HEK293T (cell line): Measurements from ENCODE around the gene ZBTB4.

ENCODE experiments used
- ARNT ChIP-seq: fragments of 450-650 bp; IDR thresholded peaks from 2 replicates; pipeline ENCODE4 v1.6.1; 2017; ENCODE audit warnings: mild to moderate bottlenecking
- BHLHE40 ChIP-seq: fragments of 450-650 bp; IDR thresholded peaks from 2 replicates; pipeline ENCODE4 v1.6.1; 2016; ENCODE audit warnings: mild to moderate bottlenecking, moderate library complexity, borderline replicate concordance
- FOXK2 ChIP-seq: fragments of 450-650 bp; IDR thresholded peaks from 2 replicates; pipeline ENCODE4 v1.6.1; 2016; ENCODE audit warnings: mild to moderate bottlenecking
- FOXM1 ChIP-seq: fragments of 450-650 bp; IDR thresholded peaks from 2 replicates; pipeline ENCODE4 v1.6.1; 2017; ENCODE audit warnings: mild to moderate bottlenecking, borderline replicate concordance
- L3MBTL2 ChIP-seq: fragments of 450-650 bp; conservative IDR thresholded peaks from 2 replicates; pipeline ENCODE4 v1.6.1; 2016; ENCODE audit warnings: mild to moderate bottlenecking
- NFRKB ChIP-seq: fragments of 450-650 bp; IDR thresholded peaks from 2 replicates; pipeline ENCODE4 v1.6.1; 2016; ENCODE audit warnings: mild to moderate bottlenecking, moderate library complexity
- SP1 ChIP-seq: fragments of 450-650 bp; IDR thresholded peaks from 2 replicates; pipeline ENCODE4 v1.6.1; 2017
- SUZ12 ChIP-seq: fragments of 450-650 bp; IDR thresholded peaks from 2 replicates; pipeline ENCODE4 v1.6.1; 2016; ENCODE audit warnings: mild to moderate bottlenecking
- TARDBP ChIP-seq: fragments of 450-650 bp; IDR thresholded peaks from 2 replicates; pipeline ENCODE4 v1.6.1; 2016
- ZNF384 ChIP-seq: fragments of 450-650 bp; IDR thresholded peaks from 2 replicates; pipeline ENCODE4 v1.6.1; 2016

- no peak for TF ChIP-seq SUZ12
- TF ChIP-seq ZNF384: no peak
- TF ChIP-seq FOXM1: no peak
- no peak for TF ChIP-seq ARNT
- TF ChIP-seq FOXK2: no peak
- TF ChIP-seq TARDBP: no peak
- TF ChIP-seq NFRKB: no peak
- no peak for TF ChIP-seq SP1
- no peak for TF ChIP-seq L3MBTL2
- no peak for TF ChIP-seq BHLHE40
Measured at GRCh38 chr17:7442142-7442541, 37.3 kb downstream of the ZBTB4 start.
